Astrocyte (in vitro differentiated cells and primary cell): Measurements from ENCODE around the gene GAS6. TPM values are rescaled to one million over a fixed set of nuclear protein-coding genes. Genes with fewer than 3 reads are reported as not detected.

Source experiments
- DNase-seq: peaks from one replicate; pipeline ENCODE4 v3.0.0-alpha.2; 2010; ENCODE audit warnings: low read depth
- FAIRE-seq: peaks from 2 replicates; lab custom pipeline; 2011; peaks lifted over from hg19 to GRCh38; lab: Jason Lieb, UNC
- H2AFZ ChIP-seq: 2 replicates; pipeline ENCODE4 v1.6.0; 2012; ENCODE audit warnings: low read depth, low read length, inconsistent platforms
- H3K27ac ChIP-seq: 2 replicates; pipeline ENCODE4 v1.5.1; 2011; ENCODE audit warnings: low read depth, low read length, inconsistent platforms
- H3K27me3 ChIP-seq: 2 replicates; pipeline ENCODE4 v1.6.0; 2011; ENCODE audit warnings: low read length, inconsistent platforms; ENCODE audit not compliant: insufficient read depth
- H3K36me3 ChIP-seq: 2 replicates; pipeline ENCODE4 v1.5.1; 2011; ENCODE audit warnings: low read length, inconsistent platforms; ENCODE audit not compliant: insufficient read depth
- H3K4me1 ChIP-seq: 2 replicates; pipeline ENCODE4 v1.5.1; 2011; ENCODE audit warnings: low read length, inconsistent platforms; ENCODE audit not compliant: insufficient read depth
- H3K4me2 ChIP-seq: 2 replicates; pipeline ENCODE4 v1.6.0; 2012; ENCODE audit warnings: low read length, inconsistent platforms
- H3K4me3 ChIP-seq: 2 replicates; pipeline ENCODE4 v1.5.1; 2011; ENCODE audit warnings: low read depth, mild to moderate bottlenecking, low read length, inconsistent platforms; ENCODE audit not compliant: insufficient read depth
- H3K79me2 ChIP-seq: 2 replicates; pipeline ENCODE4 v1.6.0; 2012; ENCODE audit warnings: mild to moderate bottlenecking, low read length, inconsistent platforms; ENCODE audit not compliant: insufficient read depth
- H3K9ac ChIP-seq: 2 replicates; pipeline ENCODE4 v1.6.0; 2012; ENCODE audit warnings: mild to moderate bottlenecking, low read length, inconsistent platforms
- H3K9me3 ChIP-seq: 2 replicates; pipeline ENCODE4 v1.5.1; 2012; ENCODE audit warnings: low read depth, mild to moderate bottlenecking, low read length, inconsistent platforms; ENCODE audit not compliant: insufficient read depth
- H4K20me1 ChIP-seq: 2 replicates; pipeline ENCODE4 v1.6.0; 2012; ENCODE audit warnings: low read length, inconsistent platforms; ENCODE audit not compliant: insufficient read depth
- H3K27ac Mint-ChIP-seq: one replicate; pipeline ENCODE4 v1.8.0; 2021; ENCODE audit warnings: mild to moderate bottlenecking, mixed read lengths; ENCODE audit not compliant: unreplicated experiment
- H3K27me3 Mint-ChIP-seq: one replicate; pipeline ENCODE4 v1.8.0; 2021; ENCODE audit warnings: low read depth, mixed read lengths; ENCODE audit not compliant: unreplicated experiment
- H3K36me3 Mint-ChIP-seq: one replicate; pipeline ENCODE4 v1.8.0; 2021; ENCODE audit warnings: low read depth, mixed read lengths; ENCODE audit not compliant: unreplicated experiment
- H3K4me1 Mint-ChIP-seq: one replicate; pipeline ENCODE4 v1.8.0; 2021; ENCODE audit warnings: low read depth, mixed read lengths; ENCODE audit not compliant: unreplicated experiment
- H3K4me3 Mint-ChIP-seq: one replicate; pipeline ENCODE4 v1.8.0; 2021; ENCODE audit warnings: mild to moderate bottlenecking, moderate library complexity, mixed read lengths; ENCODE audit not compliant: unreplicated experiment
- H3K9me3 Mint-ChIP-seq: one replicate; pipeline ENCODE4 v1.8.0; 2021; ENCODE audit warnings: mild to moderate bottlenecking, mixed read lengths; ENCODE audit not compliant: unreplicated experiment
- CTCF ChIP-seq: IDR thresholded peaks from 2 replicates; pipeline ENCODE4 v1.5.1; 2011; ENCODE audit warnings: low read depth, mild to moderate bottlenecking, inconsistent platforms, low read length, moderate library complexity; ENCODE audit not compliant: insufficient read depth
- EZH2 ChIP-seq: IDR thresholded peaks from 2 replicates; pipeline ENCODE4 v1.6.1; 2012; ENCODE audit warnings: mild to moderate bottlenecking, low read length, inconsistent platforms; ENCODE audit not compliant: insufficient read depth
- total RNA-seq: library from RNA; stranded (reverse); gene quantifications from 2 replicates; pipeline ENCODE4 v1.2.1, GENCODE V29; 2021

The GAS6 gene
- total RNA-seq, 1 donor from 2014 or later = 287 TPM

GRCh38 chr13:113884821-113885220, 20.9 kb upstream of the GAS6 start:
- no peak overlapping the region for H3K4me3 Mint-ChIP-seq
- DNase-seq = no peak
- H3K27ac Mint-ChIP-seq = no peak overlapping the region
- no peaks in the 10 kb centered on the region for H4K20me1 ChIP-seq
- H3K9ac ChIP-seq = no peak overlapping the region
- H3K36me3 Mint-ChIP-seq = peaks cover 3% of the 10 kb centered on the region
- H3K4me2 ChIP-seq = no peak overlapping the region
- no peaks in the 10 kb centered on the region for H3K79me2 ChIP-seq
- no peak overlapping the region for H3K27ac ChIP-seq
- H3K4me1 Mint-ChIP-seq = peaks cover 5% of the 10 kb centered on the region
- H3K27me3 ChIP-seq = no peaks in the 10 kb centered on the region
- no peaks in the 10 kb centered on the region for H3K4me1 ChIP-seq
- TF ChIP-seq EZH2 (no peak), CTCF (no peak)
- no peaks in the 10 kb centered on the region for H3K36me3 ChIP-seq
- FAIRE-seq = no peak
- H3K4me3 ChIP-seq = no peak overlapping the region
- H3K27me3 Mint-ChIP-seq = peaks cover 13% of the 10 kb centered on the region
- H3K9me3 ChIP-seq = no peaks in the 10 kb centered on the region
- H2AFZ ChIP-seq = no peak overlapping the region
- H3K9me3 Mint-ChIP-seq = no peaks in the 10 kb centered on the region

- Histone ChIP-seq H3K4me2 (no peak overlapping the region), H4K20me1 (no peaks in the 10 kb centered on the region), H3K4me1 (no peaks in the 10 kb centered on the region), H3K27me3 (no peaks in the 10 kb centered on the region), H3K4me3 (no peak overlapping the region), H3K36me3 (no peaks in the 10 kb centered on the region), H3K79me2 (no peaks in the 10 kb centered on the region), H3K9me3 (no peaks in the 10 kb centered on the region), H3K27ac (no peak overlapping the region), H2AFZ (no peak overlapping the region), H3K9ac (no peak overlapping the region)
- peaks cover 3% of the 10 kb centered on the region for H3K36me3 Mint-ChIP-seq
- no peak for DNase-seq
- H3K4me1 Mint-ChIP-seq = peaks cover 5% of the 10 kb centered on the region
- no peak overlapping the region for H3K27ac Mint-ChIP-seq
- H3K27me3 Mint-ChIP-seq = peaks cover 15% of the 10 kb centered on the region
- no peak for TF ChIP-seq CTCF
- no peak for TF ChIP-seq EZH2
- no peak for FAIRE-seq
- H3K4me3 Mint-ChIP-seq = no peak overlapping the region
- no peaks in the 10 kb centered on the region for H3K9me3 Mint-ChIP-seq
Measured at GRCh38 chr13:113883921-113884804, 20.3 kb upstream of the GAS6 start.

- Histone ChIP-seq H3K4me2 (no peak overlapping the region), H4K20me1 (no peaks in the 10 kb centered on the region), H3K9me3 (no peaks in the 10 kb centered on the region), H3K36me3 (no peaks in the 10 kb centered on the region), H2AFZ (no peak overlapping the region), H3K27me3 (no peaks in the 10 kb centered on the region), H3K4me1 (no peaks in the 10 kb centered on the region), H3K9ac (no peak overlapping the region), H3K4me3 (no peak overlapping the region), H3K79me2 (no peaks in the 10 kb centered on the region), H3K27ac (no peak overlapping the region)
- no peaks in the 10 kb centered on the region for H3K9me3 Mint-ChIP-seq
- H3K4me3 Mint-ChIP-seq = no peak overlapping the region
- H3K27ac Mint-ChIP-seq = no peak overlapping the region
- H3K27me3 Mint-ChIP-seq = peaks cover 18% of the 10 kb centered on the region
- no peak for DNase-seq
- no peak for FAIRE-seq
- TF ChIP-seq EZH2 (no peak), CTCF (no peak)
- H3K36me3 Mint-ChIP-seq = peaks cover 3% of the 10 kb centered on the region
- H3K4me1 Mint-ChIP-seq = peaks cover 8% of the 10 kb centered on the region
Measured at GRCh38 chr13:113883314-113883811, 19.5 kb upstream of the GAS6 start.
